C1 segment of cervical spinal cord (tissue), 14 donors: Measurements from ENCODE around the gene WSCD1.

ENCODE experiments used
- DNase-seq, 14 donors: peaks; one replicate each; lab custom pipeline; 2025; lab: John Stamatoyannopoulos, UW

The WSCD1 gene

DNA sequence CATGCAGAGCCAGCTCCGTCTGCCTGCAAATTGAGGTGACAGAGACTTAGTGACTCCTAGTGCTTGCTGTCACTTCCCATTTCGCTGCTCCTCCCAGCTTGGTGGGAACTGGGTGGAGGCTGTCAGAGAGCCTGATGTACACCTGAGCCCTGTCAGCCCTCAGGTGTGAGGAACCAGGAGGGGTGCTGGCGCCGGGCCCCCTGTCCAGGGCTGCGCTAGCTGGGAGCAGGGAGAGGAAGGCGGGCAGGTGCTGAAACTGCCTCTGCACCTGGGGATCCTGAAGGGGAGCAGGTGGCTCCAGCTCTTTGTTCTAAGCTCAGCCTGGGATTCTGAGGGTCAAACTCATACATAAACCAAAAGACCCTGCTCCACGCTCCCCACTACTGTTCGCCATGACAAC, 10.8 kb upstream of the WSCD1 start:
- no peak for DNase-seq

- DNase-seq, result no peak
Measured at GRCh38 chr17:6061290-6061689, 8.9 kb upstream of the WSCD1 start.

DNA sequence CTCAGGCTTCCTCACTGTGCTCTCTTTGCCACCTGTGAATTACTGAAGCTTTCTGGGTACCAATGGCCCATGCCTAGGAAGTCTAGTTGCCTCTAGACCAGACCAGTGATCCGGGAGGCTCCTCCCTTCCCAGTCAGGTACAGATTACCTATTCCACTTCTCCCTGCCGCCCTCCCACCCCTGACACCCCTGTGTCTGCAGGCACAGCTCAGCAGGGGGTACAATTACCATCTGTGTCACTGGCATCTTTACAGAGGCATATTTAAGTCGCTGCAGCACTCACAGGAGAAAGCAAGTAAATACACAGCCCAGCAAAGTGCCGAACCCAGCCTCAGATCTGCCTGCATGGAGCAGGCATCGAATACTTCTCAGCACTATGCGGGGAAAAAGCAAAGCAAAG, 5.3 kb upstream of the WSCD1 start:
- peak in 1 of 14 donors; percentile 56 for DNase-seq

GRCh38 chr17:6065351-6065750, 4.8 kb upstream of the WSCD1 start:
- DNase-seq, result no peak

- no peak for DNase-seq
Measured at GRCh38 chr17:6066183-6066948, 3.8 kb upstream of the WSCD1 start.

- DNase-seq, result no peak
Measured at GRCh38 chr17:6067060-6067459, 3.1 kb upstream of the WSCD1 start.

DNA sequence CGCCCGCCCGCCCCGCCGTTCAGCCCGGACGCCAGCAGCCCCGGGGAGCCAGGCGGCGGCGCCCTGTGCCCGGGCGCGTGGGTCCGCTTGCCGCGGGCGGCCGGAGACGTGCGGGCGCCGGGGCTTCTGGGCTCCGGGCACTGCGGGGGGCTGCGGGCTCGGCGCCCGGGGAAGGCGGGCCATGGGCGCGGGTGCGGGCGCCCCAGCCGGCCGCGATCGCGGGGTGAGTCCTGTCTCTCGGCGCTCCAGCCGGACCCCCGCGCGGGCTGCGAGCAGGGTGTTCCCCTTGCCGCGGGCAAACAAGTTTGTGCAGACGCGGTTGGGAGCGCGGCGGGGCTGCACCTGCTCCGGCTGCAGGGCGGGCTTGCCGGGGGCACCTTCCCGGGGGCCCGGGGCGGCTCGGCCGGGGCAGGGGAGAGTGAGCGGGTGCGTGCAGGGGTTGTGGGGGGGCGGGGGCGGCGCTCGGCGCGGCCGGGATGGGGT, 292 bp downstream of the WSCD1 start:
- DNase-seq, result peak in 4 of 14 donors; percentile 33 to 69 (median 55)

GRCh38 chr17:6070913-6071511, 833 bp downstream of the WSCD1 start:
- peak in 7 of 14 donors; percentile 25 to 73 (median 47) for DNase-seq

DNA sequence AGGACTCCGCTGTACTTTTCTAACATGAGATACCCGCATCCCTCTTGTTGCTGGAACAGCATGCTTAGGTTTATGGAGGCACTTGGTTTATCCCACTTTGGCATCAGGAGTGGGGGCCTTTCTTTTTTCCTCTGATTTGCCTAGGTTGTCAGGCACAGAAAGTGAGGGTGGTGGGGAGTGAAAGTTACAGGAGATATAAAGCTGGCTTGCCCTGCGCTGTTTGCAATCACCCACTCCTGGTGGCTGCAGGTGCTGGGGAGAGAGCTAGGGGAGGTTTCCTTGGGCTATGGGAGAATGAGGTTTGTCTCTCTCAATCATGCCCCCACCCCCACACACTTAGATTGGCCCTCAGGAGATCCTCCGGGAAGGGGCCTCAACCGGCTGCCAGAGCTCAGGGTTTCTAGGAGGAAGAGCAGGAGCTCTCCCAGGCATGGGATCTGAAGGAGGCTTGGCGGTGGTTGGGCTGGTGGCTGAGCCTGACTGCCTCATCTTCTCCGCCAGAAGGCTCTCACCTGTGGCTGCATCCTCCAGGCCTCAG, 1.4 kb downstream of the WSCD1 start:
- DNase-seq, result peak in 1 of 14 donors; percentile 47

DNA sequence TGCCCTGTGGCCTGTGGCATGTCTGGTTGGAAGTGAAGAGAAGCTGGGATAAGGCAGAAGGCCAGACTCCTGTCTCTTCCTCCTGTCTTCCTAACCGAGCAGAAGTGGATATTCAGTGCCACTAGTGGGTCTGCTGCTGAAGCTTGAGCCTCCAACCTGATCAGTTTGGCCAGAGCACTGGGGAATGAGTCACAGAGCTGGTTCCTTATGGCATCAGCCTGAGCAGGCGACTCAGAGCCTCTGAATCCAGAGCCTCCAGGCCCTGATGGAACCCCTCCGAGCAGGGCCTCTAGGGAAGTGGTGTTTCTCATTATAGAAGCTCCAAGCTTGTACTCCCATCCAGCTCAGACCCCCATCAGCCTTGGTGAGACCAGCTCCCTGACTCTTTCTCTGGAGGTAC, 2.0 kb downstream of the WSCD1 start:
- peak in 1 of 14 donors; percentile 47 for DNase-seq

GRCh38 chr17:6072611-6073010, 2.4 kb downstream of the WSCD1 start:
- DNase-seq, result peak in 1 of 14 donors; percentile 33

DNA sequence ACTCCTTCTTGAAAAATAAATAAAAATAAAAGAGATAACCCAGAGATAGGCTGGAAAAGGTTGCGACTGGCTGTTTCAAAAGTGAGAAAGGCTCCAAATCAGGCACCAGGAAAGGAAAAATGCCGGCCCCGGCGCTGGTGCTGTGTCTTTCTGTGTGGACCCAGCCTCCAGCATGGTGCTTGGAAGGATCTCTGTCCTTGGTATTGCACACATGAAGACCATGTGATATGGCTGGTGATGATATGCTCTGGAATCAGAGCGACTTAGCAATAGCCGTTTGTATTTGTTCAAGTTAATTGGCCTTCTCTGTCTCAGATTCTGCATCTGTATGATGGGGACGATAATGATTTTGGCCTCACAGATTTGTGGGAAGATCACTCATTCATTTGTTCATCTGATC, 3.4 kb downstream of the WSCD1 start:
- DNase-seq, result no peak

GRCh38 chr17:6075050-6075449, 4.9 kb downstream of the WSCD1 start:
- no peak for DNase-seq

DNA sequence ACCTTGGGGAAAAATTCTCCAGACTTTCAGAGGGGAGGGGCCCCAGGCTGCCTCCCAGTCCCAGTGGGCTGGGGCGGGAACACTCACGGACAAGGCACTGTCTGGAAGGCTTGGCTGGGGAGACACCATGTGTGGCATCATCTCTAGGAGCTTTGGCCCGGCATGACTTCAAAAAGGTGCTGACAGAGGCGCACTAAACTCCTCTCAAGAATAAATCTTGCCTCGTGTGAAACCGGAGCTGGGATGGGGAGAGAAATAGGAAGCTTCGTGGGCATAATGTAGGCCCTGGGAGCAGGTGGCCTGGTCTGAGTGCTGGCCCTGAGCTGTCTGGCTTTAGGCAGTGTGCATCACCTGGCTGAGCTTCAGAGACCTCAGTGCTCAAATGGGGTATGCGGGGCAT, 5.7 kb downstream of the WSCD1 start:
- DNase-seq, result no peak

- no peak for DNase-seq
Measured at GRCh38 chr17:6077752-6078151, 7.6 kb downstream of the WSCD1 start.

- no peak for DNase-seq
Measured at GRCh38 chr17:6078458-6078871, 8.3 kb downstream of the WSCD1 start.

DNA sequence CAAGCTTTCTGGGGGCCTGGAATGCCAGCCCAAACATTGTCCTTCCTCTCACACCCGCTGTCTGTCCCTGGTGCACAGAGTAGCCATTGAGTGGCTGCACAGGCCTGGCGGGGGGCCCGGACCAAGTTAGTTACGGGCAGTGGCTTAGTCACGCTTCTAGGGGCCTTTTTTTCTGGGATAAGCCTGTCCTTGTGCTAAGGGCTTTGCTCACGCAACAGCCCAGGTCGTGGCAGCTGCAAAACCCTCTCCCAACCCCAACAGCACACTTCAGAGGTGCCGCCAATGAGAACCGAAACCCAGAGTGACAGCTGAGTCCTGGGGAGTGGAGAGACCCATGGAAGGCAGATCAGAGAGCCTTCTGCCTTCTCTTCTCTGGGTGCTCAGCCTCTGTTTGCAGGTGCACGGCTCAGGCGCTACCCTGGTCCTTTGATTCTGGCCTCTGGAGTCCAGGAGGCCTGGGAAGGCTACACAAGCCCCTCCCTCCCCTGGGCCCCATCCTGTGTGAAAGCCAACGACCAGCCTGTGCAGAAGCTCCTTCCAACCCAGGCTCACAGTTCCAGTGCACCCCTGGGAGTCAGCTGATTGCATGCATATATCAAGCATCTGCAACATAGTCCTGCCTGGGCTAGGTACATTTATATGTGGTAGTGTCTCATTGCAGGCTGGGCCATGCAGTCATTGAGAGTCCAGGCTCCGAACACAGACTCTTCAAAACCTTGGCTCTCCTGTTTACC, 9.1 kb downstream of the WSCD1 start:
- peak in 12 of 14 donors; percentile 10 to 89 (median 44) for DNase-seq

GRCh38 chr17:6079960-6080359, 9.8 kb downstream of the WSCD1 start:
- no peak for DNase-seq

DNA sequence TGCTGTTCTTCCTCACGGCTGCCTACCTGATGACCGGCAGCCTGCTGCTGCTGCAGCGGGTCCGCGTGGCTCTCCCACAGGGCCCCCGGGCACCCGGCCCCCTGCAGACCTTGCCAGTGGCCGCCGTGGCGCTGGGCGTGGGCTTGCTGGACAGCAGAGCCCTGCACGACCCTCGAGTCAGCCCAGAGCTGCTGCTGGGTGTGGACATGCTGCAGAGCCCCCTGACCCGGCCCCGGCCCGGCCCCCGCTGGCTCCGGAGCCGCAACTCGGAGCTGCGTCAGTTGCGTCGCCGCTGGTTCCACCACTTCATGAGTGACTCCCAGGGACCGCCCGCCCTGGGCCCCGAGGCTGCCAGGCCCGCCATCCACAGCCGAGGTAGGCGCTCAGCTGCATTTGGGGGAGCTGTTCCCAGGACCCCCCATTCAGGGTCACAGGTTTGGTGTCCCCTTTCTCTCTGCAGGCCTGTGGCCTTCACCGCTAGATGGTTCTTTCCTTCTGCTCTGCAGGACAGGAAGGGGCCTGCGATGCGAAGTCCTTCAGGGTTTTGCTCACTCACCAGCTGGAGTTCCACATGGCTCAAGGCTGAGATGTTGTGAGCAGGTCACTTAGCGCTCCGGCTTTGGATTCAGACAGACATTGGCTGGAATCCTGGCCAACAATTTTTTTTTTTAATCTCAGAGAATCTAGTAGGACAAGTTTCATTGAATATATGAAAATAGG, 10.7 kb downstream of the WSCD1 start:
- DNase-seq, result no peak

DNA sequence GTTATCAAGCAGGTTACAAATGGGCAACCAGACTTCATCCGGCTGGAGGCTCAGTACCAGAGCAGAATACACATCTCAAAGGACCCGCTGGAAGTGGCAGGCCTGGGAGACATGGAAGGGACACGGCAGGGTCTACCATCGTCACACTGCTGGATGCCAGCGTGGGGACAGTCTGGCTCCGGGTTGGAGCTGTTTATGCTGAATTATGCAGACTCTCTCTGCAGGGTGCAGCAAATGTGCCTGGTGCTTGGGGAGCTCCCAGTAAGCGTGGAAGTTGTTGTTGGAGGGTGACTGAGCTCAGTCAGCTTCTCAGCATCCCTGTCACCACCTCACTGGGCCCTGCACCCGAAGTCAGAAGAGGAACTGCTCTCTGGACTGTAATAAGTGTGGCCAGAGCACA, 12.2 kb downstream of the WSCD1 start:
- no peak for DNase-seq
